HG03558 (cell line): ENCODE results near the gene DOC2B.

ENCODE experiments used
- ATAC-seq: cut with Tn5 transposase; IDR thresholded peaks from one replicate; pipeline ENCODE4 v1.9.1; 2021; ENCODE audit warnings: moderate number of reproducible peaks; ENCODE audit not compliant: unreplicated experiment; ENCODE audit errors: extremely low read depth

The DOC2B gene

GRCh38 chr17:193841-194806, 12.7 kb upstream of the DOC2B start:
- no peak for ATAC-seq

GRCh38 chr17:193426-193810, 12.0 kb upstream of the DOC2B start:
- no peak for ATAC-seq

GRCh38 chr17:192666-193425, 11.4 kb upstream of the DOC2B start:
- no peak for ATAC-seq

GRCh38 chr17:189444-189843, 8.0 kb upstream of the DOC2B start:
- ATAC-seq, result no peak

- no peak for ATAC-seq
Measured at GRCh38 chr17:187130-187529, 5.7 kb upstream of the DOC2B start.

GRCh38 chr17:185445-186138, 4.1 kb upstream of the DOC2B start:
- ATAC-seq, result no peak

- ATAC-seq, result no peak
Measured at GRCh38 chr17:183021-183420, 1.6 kb upstream of the DOC2B start.

- no peak for ATAC-seq
Measured at GRCh38 chr17:182050-182751, 751 bp upstream of the DOC2B start.

- no peak for ATAC-seq
Measured at GRCh38 chr17:180381-181244, 837 bp downstream of the DOC2B start.

- ATAC-seq, result no peak
Measured at GRCh38 chr17:179781-180380, 1.6 kb downstream of the DOC2B start.

- no peak for ATAC-seq
Measured at GRCh38 chr17:179066-179432, 2.4 kb downstream of the DOC2B start.

- no peak for ATAC-seq
Measured at GRCh38 chr17:178292-179065, 3.0 kb downstream of the DOC2B start.

GRCh38 chr17:177762-178161, 3.7 kb downstream of the DOC2B start:
- no peak for ATAC-seq

- no peak for ATAC-seq
Measured at GRCh38 chr17:177155-177554, 4.3 kb downstream of the DOC2B start.

GRCh38 chr17:173166-173911, 8.1 kb downstream of the DOC2B start:
- no peak for ATAC-seq

GRCh38 chr17:172401-172800, 9.0 kb downstream of the DOC2B start:
- no peak for ATAC-seq

- ATAC-seq, result no peak
Measured at GRCh38 chr17:171871-172270, 9.6 kb downstream of the DOC2B start.
